ENCODE measurements around the gene SAMD11.
"Not testable (repeated sequence)": the region's sequence is repeated elsewhere in the genome, so short reads cannot be mapped to it uniquely, and the experiment has no call there.

SAMD11 gene

DNA sequence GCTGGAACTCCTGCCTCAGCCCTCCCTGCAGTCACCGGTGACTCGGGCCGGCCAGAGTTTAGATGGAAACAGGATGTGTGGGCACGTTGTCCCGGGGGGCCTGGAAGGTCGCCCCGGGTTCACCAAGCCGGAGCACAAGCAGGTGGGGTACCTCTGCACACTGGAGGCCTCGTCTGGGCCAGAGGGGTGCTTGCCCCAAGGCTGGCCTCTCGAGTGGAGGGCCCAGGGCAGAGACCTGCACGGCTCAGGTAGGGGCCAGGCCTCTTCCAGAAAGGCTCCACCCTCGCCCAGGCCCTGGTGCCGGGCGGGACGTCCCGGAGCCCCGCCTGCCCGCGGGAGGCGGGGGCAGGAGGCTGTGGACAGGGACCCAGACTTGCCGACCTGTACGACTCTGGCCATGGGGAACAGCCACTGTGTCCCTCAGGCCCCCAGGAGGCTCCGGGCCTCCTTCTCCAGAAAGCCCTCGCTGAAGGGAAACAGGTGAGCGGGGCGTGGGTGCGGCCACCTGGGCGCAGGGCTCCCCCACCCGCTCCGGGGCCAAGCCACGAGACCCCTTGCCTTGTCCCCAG lies 42.5 kb downstream of the SAMD11 start, which contains the start of gene PLEKHN1:
TSS of gene PLEKHN1 (plus strand) at position 348 of the 569 bp plus-strand sequence. CDS start at position 398, 50 bp downstream.
- DNase-seq = peak in 1 of 5 donors; percentile 40

DNA sequence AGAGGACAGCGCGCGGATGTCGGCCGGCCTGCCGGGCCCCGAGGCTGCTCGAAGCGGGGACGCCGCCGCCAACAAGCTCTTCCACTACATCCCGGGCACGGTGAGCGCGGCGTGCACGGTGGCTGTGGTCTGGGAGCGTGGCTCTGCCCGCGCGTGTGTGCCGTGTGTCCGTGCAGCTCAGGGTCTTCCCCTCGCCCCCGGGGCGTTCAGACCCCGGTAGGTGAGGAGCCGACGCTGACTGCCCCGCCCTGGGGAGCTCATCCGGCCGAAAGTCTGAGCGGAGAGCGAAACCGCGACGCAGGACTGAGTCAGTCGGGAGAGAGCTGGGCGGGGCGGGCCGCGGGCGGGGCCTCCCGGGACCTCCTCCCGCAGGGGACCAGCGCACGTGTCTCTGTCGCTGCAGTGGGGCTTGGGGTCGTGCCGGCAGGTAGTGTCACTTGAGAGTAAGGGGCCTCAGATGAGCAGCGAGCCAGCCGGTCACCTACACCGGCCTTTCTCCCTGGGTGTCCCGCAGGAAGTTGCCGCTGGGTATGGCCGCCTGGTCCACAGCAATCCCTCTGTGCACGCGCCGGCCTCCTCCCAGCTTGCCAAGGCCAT lies 43.1 kb downstream of the SAMD11 start:
- DNase-seq = peak; percentile 46 to 82 (median 63)

DNA sequence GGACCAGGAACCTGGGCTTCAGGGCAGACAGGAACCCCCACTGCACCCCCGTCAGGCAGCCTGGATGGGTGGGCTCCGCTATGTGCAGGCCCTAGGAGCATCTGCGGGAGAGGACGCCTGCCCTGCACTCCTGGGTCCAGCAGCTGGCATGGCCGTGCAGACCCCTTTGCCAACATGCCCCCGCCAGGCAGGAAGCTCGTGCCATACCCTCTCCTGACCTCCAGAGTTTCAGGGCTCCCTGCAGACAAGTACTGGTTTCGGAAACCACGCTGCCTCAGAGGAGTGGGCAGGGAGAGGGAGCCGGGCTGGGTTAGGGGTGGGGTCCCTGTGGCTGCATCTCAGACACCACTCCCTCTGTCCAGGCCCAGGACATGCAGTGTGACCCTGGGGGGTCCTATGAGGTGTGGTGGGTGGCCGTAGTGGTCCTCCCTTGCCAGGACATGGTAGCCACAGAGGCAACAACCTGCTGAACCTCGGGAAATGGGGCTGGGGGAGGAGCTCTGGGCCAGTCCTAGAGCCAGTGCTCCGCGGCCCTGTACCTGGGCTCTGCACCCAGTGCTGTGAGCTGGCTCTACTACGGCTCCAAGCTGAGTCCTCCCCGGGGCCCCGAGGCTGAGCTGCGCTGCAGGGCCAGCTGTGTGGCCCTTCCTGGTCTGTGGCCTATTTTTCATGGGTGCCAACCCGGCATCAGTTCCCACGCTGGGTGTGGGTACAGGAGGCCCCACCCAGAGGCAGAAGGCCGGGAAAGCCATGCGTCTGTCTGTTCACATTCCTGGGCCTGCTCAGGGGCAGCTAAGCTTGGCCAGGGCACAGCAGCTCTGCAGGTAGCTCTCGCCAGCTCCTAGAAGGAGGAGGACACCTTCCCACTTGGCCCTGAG lies 44.0 kb downstream of the SAMD11 start:
- DNase-seq = no peak

DNA sequence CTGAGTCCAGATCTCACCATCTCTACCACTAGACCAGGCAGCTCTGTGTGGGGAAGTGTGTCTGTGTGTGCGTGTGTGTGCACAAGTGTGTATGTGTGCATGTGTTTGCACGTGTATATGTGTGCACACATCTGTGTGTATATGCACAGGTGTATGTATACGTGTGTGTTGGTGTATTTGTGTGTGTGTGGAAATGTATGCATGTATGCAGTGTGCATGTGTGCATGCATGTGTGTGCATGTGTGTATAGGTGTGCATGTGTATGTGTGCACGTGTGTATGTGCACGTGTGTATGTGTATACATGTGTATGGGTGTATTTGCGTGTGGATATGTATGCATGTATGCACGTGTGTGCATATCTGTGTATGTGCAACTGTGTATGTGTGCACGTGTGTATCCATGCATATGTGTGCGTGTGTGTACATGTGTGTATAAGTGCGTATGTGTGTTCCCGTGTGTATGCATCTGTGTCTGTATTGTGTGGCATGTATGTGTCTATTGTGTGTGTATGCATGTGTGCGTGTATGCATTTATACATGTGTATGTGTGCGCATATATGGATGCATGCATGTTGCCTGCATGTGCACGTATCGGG lies 45.6 kb downstream of the SAMD11 start:
- DNase-seq = no peak

DNA sequence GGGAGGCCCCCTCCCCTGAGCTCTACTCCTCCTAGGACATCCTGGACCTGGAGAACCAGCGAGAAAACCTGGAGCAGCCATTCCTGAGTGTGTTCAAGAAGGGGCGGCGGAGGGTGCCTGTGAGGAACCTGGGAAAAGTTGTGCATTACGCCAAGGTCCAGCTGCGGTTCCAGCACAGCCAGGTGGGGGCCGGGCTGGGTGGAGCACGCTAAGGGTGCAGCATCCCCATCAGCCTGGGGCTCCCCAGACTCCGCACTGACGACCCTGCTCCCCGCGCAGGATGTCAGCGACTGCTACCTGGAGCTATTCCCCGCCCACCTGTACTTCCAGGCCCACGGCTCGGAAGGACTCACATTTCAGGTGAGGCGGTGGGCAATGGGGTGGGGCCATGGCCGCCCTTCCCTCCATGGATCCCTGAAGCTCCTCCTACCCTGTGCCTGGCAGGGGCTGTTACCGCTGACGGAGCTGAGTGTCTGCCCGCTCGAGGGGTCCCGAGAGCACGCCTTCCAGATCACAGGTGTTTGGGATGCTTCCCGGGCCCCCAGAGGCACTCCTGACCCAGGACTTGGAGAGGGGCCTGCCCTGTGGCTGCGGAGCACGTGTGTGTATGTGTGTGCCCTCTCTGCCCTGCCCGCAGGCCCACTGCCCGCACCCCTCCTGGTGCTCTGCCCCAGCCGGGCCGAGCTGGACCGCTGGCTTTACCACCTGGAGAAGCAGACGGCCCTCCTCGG lies 46.7 kb downstream of the SAMD11 start:
- no peak for DNase-seq

DNA sequence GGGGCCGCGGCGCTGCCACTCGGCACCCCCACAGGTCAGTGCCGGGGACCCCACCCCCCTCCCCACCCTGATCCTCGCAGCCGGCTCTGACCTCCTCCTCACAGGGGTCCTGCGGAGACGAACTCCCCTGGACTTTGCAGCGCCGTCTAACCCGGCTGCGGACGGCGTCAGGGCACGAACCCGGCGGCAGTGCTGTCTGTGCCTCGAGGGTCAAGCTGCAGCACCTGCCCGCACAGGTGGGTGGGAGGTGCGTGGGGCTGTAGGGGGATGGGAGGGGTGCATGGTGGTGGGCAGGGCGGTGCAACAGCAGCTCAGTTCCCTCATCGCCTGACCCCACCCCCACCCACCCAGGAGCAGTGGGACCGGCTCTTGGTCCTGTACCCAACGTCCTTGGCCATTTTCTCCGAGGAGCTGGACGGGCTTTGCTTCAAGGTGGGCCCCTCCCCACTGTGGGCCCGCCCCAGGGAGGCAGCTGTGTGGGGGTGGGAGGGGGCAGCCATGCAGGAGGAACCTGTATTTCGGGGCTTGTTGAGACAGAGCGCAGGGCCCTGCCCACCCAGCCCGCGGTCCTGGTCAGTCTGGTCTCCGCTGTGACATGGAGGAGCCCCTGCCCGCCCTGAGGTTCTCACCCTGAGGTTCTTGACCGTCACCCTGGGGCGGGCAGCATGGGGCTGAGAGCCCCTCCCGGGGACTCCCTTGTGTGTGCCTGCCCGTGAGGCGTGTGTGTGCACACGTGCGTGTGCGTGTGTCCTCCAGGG lies 47.4 kb downstream of the SAMD11 start:
- no peak for DNase-seq

DNA sequence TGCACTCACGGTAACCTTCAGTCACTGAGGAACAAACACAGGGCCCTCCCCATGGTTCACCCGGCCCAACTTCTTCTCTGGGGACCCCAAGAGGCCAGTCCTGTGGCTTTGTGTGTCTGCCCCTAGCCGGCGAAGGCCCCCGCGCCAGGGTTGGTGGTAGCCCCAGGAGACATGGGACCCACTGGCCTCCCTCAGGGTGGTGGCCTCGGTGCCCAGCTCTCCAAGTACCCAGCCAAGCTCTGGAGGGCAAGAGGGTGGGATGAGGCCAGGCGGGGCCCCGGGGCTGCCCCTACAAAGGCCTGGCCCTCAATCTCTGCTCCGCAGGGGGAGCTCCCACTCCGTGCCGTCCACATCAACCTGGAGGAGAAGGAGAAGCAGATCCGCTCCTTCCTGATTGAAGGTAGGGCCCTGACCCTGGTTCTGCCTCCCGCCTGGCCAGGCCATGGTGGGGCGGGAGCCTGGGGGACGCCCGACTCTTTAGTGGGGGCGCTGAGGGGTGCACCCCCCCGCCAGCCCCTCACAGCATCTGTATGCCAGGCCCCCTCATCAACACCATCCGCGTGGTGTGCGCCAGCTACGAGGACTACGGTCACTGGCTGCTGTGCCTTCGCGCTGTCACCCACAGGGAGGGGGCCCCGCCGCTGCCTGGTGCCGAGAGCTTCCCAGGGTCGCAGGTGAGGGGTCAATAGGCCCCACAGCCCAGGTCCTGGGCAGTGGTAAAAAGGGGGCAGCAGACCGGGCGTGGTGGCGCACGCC lies 48.2 kb downstream of the SAMD11 start:
- no peak for DNase-seq

DNA sequence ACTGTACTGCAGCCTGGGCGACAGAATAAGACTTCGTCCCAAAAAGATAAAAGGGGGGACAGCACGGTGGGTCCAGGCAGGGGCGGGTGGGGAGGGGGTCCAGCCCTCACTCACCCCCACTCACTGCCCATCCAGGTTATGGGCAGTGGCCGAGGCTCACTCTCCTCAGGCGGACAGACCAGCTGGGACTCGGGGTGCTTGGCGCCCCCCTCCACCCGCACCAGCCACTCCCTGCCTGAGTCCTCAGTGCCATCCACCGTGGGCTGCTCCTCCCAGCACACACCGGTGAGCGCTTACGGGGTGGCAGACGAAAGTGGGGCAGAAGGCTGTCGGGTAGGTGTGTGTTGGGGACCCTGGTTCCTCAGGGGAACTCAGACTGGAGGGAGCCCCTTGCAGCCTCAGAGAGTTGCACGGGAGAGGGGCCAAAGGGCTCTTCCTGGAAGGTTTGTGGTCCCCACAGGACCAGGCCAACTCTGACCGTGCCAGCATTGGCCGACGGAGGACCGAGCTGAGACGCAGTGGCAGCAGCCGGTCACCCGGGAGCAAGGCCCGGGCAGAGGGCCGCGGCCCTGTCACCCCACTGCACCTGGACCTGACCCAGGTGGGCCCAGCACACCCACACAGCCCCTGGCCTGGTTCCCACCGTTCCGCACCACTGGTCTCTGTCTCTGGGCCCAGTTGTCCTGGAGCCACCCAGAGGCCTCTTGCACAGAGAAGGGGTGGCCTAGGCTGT lies 49.2 kb downstream of the SAMD11 start:
- no peak for DNase-seq

DNA sequence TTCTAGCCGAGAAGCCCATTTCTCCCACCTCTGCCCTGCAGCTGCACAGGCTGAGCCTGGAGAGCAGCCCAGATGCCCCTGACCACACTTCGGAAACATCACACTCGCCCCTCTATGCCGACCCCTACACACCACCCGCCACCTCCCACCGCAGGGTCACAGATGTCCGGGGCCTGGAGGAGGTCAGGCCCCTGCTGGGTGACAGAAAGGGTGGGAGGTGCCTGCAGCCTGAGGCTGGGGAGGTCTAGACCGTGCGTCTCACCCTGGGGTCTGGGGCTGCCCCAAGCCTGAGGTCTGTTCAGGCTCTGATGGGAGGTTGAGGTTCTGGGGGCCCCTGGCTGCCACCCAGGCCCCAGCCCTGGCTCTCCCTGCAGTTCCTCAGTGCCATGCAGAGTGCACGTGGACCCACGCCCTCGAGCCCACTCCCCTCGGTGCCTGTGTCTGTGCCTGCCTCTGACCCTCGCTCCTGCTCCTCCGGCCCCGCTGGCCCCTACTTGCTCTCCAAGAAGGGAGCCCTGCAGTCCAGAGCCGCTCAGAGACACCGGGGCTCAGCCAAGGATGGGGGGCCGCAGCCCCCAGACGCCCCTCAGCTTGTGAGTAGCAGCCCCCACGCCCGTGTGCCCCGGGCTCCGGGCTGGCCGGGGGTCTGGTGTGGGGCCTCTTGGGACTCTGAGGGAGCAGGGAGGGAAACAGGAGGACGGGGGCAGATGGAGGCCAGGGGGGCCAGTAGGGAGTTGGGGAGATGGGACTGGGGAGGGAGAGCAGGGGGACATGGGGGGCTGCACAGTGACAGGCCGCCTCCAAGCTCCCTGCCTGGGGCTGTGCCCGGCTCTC lies 50.0 kb downstream of the SAMD11 start:
- DNase-seq = no peak

DNA sequence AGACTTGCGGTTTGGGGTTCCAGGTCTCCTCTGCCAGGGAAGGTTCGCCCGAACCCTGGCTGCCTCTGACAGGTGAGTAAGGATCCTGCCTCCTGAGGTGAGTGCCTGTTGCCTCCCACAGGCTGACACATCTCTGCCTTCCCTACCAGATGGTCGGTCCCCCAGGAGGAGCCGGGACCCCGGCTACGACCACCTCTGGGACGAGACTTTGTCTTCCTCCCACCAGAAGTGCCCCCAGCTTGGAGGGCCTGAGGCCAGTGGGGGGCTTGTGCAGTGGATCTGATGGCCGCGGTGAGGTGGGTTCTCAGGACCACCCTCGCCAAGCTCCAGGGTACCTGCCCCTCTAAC lies 50.5 kb downstream of the SAMD11 start:
- DNase-seq = no peak

DNA sequence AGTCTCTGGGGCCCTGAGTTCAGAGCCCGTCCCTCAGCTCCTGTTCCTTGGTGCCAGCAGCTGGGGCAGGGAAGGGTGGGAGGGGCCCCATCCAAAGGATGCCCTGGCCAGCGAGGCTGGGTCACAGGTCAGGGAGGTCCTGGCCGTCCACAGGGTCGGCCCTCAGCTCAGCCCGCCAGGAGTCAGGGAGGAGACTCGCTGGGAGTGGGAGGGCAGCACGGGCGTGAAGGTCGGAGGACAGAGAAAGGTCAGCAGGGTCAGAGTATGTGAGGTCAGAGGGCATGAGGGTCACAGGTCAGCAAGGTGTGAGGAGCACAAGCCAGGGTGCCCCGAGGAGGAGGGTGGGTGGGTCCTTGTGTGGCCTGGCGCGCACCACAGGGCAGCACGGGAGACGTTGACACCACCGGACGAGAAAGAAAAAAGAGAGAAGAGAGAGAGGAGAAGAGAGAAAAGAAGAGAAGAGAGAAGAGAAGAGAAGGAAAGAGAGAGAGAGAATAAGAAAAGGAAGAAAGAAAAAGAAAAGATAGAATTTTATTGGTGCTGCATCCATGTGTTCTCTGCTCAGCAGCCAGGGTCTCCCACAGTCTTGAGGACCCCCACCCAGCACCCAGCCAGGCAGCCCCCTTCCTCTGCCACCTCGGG lies 51.1 kb downstream of the SAMD11 start:
- DNase-seq = no peak

DNA sequence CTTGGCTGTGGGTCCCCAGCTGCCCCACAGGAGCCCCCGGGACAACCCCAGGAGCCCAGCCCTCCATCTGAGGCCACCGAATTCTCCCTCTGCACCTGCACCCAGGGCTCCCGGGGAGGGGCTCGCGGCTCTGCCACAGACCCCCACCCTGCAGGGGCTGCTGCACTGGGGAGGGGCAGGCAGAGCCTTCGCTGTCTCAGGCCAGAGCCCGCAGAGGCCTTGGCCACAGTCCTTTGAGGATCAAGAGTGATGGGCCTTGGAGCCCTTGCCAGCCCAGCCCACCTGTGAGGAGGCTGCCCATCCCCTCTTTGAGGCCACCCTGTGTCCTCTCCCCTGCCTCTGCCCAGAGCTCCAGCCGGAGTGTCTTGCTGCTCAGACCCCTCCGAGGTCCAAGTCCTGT lies 51.6 kb downstream of the SAMD11 start:
- DNase-seq = no peak

DNA sequence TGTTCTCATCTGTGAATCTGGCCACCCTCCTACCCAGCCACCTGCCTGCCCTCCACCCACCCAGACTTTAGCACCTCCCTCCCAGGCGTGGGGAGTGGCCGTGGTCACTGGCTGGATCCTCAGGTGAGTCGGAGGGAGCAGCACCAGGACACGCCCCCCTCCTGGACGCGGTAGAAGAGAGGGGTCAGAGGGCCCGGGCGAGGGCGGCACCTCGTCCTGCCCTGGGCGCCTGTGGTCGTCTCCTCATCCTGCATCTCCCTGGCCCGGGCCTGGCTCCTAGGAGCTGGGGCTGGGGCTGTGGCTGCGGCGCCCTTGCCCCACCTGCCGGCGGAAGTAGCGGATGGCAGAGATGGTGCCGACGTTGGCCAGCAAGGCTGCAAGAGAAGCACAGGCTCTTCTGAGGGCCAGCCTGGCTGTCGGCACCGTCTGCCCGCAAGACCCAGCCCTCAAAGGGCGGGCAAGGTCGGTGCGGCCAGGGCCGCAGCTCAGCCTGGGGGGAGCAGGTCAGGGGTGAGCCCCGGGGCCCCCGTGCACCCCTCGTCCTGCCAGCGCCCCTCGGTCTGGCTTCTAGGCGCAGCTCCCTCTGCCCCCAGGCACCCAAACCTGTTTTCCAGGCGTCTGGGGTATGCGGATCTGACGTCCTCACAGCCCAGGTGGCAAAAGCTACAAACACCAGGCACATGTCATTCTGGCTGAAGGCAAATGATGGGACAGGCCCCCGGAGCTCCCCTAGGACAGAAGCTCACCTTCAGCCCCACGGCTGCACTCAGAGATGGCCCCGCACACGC lies 52.4 kb downstream of the SAMD11 start:
- DNase-seq = peak in 4 of 5 donors; percentile 46 to 71 (median 56)

DNA sequence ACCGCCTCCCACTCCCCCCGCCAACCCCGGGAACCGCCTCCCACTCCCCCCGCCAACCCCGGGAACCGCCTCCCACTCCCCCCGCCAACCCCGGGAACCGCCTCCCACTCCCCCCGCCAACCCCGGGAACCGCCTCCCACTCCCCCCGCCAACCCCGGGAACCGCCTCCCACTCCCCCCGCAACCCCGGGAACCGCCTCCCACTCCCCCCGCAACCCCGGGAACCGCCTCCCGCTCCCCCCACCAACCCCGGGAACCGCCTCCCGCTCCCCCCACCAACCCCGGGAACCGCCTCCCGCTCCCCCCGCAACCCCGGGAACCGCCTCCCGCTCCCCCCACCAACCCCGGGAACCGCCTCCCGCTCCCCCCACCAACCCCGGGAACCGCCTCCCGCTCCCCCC lies 53.1 kb downstream of the SAMD11 start:
- not testable (repeated sequence) for DNase-seq

DNA sequence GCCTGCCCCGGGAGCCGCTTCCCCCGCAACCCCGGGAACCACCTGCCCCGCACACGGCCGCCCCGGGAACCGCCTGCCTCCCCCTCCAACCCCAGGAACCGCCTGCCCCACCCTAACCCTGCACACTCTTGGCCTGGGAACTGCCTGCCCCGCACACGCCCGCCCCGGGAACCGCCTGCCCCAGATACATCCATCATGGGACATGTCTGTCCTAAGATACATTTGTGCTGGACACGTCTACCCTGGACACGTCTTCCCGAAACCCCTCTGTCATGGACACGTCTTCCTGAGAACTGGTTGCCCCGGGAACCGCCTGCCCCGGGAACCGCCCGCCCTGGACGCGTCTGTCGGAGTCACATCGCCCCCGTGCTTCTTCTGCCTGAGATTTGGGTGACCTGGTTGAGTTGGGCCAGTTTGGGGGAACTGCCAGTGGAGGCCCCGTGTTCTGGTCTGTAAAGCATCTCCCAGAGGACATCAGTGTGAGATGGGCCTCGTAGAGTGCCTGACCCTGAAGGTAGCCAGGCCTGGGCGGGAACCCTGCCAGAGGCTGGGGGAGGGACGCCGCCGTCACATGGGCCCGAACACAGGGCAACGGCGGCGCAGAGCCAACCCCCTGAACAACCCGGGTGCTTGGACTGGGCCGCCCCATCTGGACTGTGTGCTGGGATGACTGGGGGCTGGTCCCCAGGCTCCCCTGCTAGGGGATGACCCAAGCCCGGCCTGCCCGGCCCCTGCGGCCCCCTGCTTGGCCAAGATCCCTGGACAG lies 54.5 kb downstream of the SAMD11 start:
- no peak for DNase-seq

DNA sequence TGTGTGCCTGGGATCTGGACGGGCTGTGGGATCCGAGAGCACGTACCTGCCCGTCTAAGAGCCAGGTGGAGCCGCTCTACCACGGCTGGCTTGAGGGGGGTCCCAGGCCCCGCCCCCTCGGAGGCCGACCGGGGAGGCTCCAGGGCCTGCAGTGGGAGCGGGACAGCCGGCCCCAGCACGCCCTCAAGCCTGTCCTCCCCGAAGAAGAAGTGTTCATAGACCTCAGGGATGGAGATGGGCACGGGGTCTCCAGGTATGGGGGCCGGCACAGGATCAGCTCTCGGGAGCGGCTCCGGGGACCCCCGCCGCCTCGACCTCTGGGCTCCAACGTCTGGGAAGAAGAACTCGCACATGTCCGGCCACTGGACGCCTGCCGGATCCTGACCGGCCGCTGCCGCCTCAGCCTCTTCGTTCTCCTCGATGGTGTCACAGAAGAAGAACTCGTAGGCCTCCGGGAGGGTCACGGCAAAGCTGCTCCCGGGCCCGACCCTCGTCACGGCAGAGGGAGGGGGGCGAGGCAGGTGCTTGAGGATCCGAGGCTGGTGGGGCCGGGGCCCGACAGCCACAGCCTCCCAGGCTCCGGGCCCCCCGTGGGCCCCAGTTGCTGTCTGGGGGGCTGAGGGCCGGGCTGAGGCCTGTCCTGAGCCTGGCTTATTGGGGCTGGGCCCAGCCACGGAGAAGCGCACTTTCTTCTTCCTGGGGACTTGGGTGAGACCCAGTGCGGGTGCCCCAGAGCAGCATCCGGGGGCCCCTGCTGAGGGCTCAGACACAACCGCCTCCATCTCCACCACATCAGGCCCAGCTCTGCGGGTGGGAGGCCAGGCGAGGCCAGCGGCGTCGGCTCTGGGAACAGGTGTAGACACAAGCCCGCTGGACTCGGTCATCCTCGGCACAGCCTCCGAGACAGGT lies 55.4 kb downstream of the SAMD11 start:
- DNase-seq = no peak

DNA sequence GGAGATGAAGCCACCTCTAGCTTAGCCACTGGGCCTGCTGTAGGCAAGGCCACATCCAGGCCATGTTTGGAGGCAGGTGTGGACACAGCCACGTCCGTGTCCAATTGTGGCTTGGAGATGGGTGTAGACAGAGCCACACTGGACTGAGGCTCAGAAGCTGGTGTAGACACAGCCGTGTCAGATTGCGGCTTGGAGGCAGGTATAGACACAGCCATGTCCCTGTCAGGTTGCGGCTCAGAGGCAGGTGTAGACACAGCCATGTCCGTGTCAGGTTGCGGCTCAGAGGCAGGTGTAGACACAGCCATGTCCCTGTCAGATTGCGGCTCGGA lies 56.0 kb downstream of the SAMD11 start:
- DNase-seq = no peak
